Measurements from ENCODE around the gene NCKAP5. TPM values are rescaled to one million over a fixed set of nuclear protein-coding genes. Genes with fewer than 3 reads are reported as not detected.

Gene NCKAP5
- total and polyA plus RNA-seq, 2 donors (not counting 1 experiment from before 2014, with no cell fraction given), result not detected

DNA sequence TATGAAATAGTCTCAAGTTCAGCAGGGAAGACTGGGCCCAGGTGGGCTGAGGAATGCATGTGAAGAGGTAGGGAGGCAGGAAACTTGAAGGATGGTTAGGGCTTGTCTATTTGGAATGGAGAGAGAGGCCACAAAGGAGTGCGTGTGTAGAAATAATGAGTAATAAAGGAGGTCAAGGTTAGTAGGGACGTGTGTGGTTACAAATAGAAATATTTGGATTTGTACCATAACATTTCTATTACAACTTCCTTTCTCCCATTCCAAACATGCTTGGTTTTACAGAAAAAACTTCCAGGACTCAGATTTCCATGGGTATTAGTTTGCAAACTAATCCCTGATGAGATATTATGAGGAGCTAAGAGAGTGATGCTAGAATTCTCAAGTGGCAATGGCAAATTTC is 280.6 kb downstream of the NCKAP5 start:
- POLR2A ChIA-PET, result no interaction called here
- ATAC-seq (ENCODE audit: low read depth) (no peak), DNase-seq (no peak)
- no peaks in the 10 kb centered on the region for H3K27me3 Mint-ChIP-seq
- H3K79me2 ChIP-seq (ENCODE audit: control insufficient read depth, insufficient read depth, low read length), result no peaks in the 10 kb centered on the region
- H3K4me3 ChIP-seq (ENCODE audit: control extremely low read depth in 1 of 5, extremely low read depth in 1 of 5, insufficient read depth in 1 of 5, low read depth in 2 of 5, low read length in 4 of 5), result no peak overlapping the region
- CTCF ChIA-PET, result no interaction called here
- peaks cover 0 to 4% (median 0%) of the 10 kb centered on the region in 3 donors for H3K9me3 ChIP-seq (ENCODE audit: control extremely low read depth in 1 of 3, control insufficient read depth in 2 of 3, insufficient read depth in 1 of 3, low read length in 2 of 3)
- H3K4me3 Mint-ChIP-seq, result no peak overlapping the region
- no peak overlapping the region for H3K27ac ChIP-seq (ENCODE audit: low read length in 2 of 2)
- H3K4me2 ChIP-seq (replicated peaks; ENCODE audit: low read depth, low read length, poor library complexity, severe bottlenecking), result no peak overlapping the region
- no peak for TF ChIP-seq EZH2 (IDR thresholded peaks at IDR 0.05; ENCODE audit: borderline replicate concordance, insufficient read depth, low read depth, low read length, poor library complexity, severe bottlenecking)
- TF ChIP-seq, protein P1, sequence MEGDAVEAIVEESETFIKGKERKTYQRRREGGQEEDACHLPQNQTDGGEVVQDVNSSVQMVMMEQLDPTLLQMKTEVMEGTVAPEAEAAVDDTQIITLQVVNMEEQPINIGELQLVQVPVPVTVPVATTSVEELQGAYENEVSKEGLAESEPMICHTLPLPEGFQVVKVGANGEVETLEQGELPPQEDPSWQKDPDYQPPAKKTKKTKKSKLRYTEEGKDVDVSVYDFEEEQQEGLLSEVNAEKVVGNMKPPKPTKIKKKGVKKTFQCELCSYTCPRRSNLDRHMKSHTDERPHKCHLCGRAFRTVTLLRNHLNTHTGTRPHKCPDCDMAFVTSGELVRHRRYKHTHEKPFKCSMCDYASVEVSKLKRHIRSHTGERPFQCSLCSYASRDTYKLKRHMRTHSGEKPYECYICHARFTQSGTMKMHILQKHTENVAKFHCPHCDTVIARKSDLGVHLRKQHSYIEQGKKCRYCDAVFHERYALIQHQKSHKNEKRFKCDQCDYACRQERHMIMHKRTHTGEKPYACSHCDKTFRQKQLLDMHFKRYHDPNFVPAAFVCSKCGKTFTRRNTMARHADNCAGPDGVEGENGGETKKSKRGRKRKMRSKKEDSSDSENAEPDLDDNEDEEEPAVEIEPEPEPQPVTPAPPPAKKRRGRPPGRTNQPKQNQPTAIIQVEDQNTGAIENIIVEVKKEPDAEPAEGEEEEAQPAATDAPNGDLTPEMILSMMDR (IDR thresholded peaks at IDR 0.05), result no peak
- no peak overlapping the region for H2AFZ ChIP-seq (ENCODE audit: insufficient read depth, low read depth, low read length, poor library complexity, severe bottlenecking)
- no peak overlapping the region for H3K9ac ChIP-seq (ENCODE audit: low read length)
- H3K27ac Mint-ChIP-seq, result no peak overlapping the region
- H3K4me1 ChIP-seq (ENCODE audit: control insufficient read depth in 2 of 2, insufficient read depth in 2 of 2, low read length in 2 of 2), result no peaks in the 10 kb centered on the region
- no CpG with 5 or more reads among the region's 2 CpGs for WGBS (ENCODE audit: insufficient coverage)
- intact Hi-C loops (cut with micrococcal nuclease), result no loop called here
- no peaks in the 10 kb centered on the region for H3K36me3 ChIP-seq (replicated peaks in 1 of 2; ENCODE audit: control extremely low read depth in 1 of 2, control insufficient read depth in 1 of 2, extremely low read depth in 1 of 2, insufficient read depth in 2 of 2, low read length in 1 of 2)
- H3K27me3 ChIP-seq (replicated peaks in 1 of 4; ENCODE audit: control extremely low read depth in 1 of 4, control insufficient read depth in 3 of 4, insufficient read depth in 4 of 4, low read length in 3 of 4), result no peaks in the 10 kb centered on the region
- H3K4me1 Mint-ChIP-seq, result no peaks in the 10 kb centered on the region
- no peaks in the 10 kb centered on the region for H3K9me3 Mint-ChIP-seq (ENCODE audit: insufficient read depth)
- no peaks in the 10 kb centered on the region for H4K20me1 ChIP-seq (ENCODE audit: control insufficient read depth, insufficient read depth, low read length, poor library complexity, severe bottlenecking)

DNA sequence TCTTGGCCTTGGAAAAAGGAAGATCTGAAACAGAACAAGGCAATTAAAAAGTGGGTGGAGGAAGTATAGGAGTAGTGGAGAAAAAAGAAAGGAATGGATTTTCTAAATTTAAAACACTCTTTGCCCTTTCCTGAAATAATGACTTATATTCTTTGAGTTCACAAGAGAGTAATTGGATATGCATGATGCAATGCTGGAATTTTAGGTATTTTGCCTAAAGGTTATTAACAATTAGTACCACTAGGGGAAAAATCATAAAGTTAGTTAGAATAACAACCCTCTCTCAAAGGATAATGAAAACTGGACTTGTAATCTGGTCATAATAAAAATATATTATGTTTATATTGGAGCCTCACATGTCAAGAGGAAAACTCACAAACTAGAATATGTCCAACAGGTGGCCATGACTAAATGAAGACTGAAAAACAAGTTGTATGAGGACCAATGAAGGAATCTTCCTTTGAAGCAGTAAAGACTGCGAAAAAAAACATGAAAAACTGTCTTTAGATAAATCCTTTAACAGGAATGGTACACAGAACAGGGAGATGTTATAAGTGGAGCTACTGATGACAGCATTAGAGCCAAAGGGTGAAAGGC is 281.8 kb downstream of the NCKAP5 start:
- Histone ChIP-seq H3K27ac (ENCODE audit: low read length in 2 of 2) (no peak overlapping the region), H2AFZ (ENCODE audit: insufficient read depth, low read depth, low read length, poor library complexity, severe bottlenecking) (no peak overlapping the region), H3K4me1 (ENCODE audit: control insufficient read depth in 2 of 2, insufficient read depth in 2 of 2, low read length in 2 of 2) (no peaks in the 10 kb centered on the region), H3K27me3 (replicated peaks in 1 of 4; ENCODE audit: control extremely low read depth in 1 of 4, control insufficient read depth in 3 of 4, insufficient read depth in 4 of 4, low read length in 3 of 4) (no peaks in the 10 kb centered on the region), H3K79me2 (ENCODE audit: control insufficient read depth, insufficient read depth, low read length) (no peaks in the 10 kb centered on the region), H4K20me1 (ENCODE audit: control insufficient read depth, insufficient read depth, low read length, poor library complexity, severe bottlenecking) (no peaks in the 10 kb centered on the region), H3K4me2 (replicated peaks; ENCODE audit: low read depth, low read length, poor library complexity, severe bottlenecking) (no peak overlapping the region), H3K9me3 (ENCODE audit: control extremely low read depth in 1 of 3, control insufficient read depth in 2 of 3, insufficient read depth in 1 of 3, low read length in 2 of 3) (peaks cover 0 to 4% (median 0%) of the 10 kb centered on the region in 3 donors), H3K4me3 (ENCODE audit: control extremely low read depth in 1 of 5, extremely low read depth in 1 of 5, insufficient read depth in 1 of 5, low read depth in 2 of 5, low read length in 4 of 5) (no peak overlapping the region), H3K9ac (ENCODE audit: low read length) (no peak overlapping the region), H3K36me3 (replicated peaks in 1 of 2; ENCODE audit: control extremely low read depth in 1 of 2, control insufficient read depth in 1 of 2, extremely low read depth in 1 of 2, insufficient read depth in 2 of 2, low read length in 1 of 2) (no peaks in the 10 kb centered on the region)
- H3K4me1 Mint-ChIP-seq, result no peaks in the 10 kb centered on the region
- no peak for TF ChIP-seq EZH2 (IDR thresholded peaks at IDR 0.05; ENCODE audit: borderline replicate concordance, insufficient read depth, low read depth, low read length, poor library complexity, severe bottlenecking)
- H3K9me3 Mint-ChIP-seq (ENCODE audit: insufficient read depth), result no peaks in the 10 kb centered on the region
- intact Hi-C loops (cut with micrococcal nuclease), result no loop called here
- no peak overlapping the region for H3K4me3 Mint-ChIP-seq
- no peak for DNase-seq
- H3K27ac Mint-ChIP-seq, result no peak overlapping the region
- CTCF ChIA-PET, result no interaction called here
- WGBS (ENCODE audit: insufficient coverage), result no CpG with 5 or more reads among the region's 1 CpG
- no peaks in the 10 kb centered on the region for H3K27me3 Mint-ChIP-seq
- POLR2A ChIA-PET, result no interaction called here
- ATAC-seq (ENCODE audit: low read depth), result no peak
